Esophagus mucosa (tissue), 1 donor: Measurements from ENCODE around the gene BDKRB1. TPM values are rescaled to one million over a fixed set of nuclear protein-coding genes. Genes with fewer than 3 reads are reported as not detected.
"Not testable (repeated sequence)": the region's sequence is repeated elsewhere in the genome, so short reads cannot be mapped to it uniquely, and the experiment has no call there.

ENCODE experiments used
- ATAC-seq: fragments of 200-7000 bp; cut with Tn5 transposase; one replicate; pipeline ENCODE4 v1.9.1; 2020
- total RNA-seq: library from RNA; stranded (reverse); gene quantifications from one replicate; pipeline ENCODE4 v1.2.4, GENCODE V29; 2023
- donor health status: DM: yes; HTN: yes; CAD: no.

BDKRB1 gene
- total RNA-seq, 1 donor from 2014 or later: 6.1 TPM

DNA sequence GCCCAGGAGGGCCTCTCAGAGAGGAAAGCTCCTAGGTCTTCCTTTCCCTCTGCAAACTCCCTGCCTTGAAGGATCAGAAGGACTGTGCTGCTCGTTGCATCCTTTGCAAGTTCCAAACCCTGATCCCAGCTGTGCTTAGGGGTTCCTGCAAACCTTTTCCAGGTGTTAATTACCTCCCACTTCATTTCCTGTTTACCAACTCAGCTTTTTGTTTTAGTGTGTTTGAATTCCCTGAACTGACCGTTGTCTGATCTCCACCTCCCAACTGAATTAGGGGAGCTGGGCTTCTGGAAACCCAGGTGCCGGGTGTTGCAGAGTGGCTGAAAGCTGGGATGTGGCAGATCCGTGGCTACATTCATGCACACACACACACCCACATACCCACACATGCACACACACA is 20.6 kb upstream of the BDKRB1 start:
- no peak for ATAC-seq

GRCh38 chr14:96237641-96238040 is 18.4 kb upstream of the BDKRB1 start:
- no peak for ATAC-seq

- ATAC-seq: no peak
These were observed 17.2 kb upstream of the BDKRB1 start for GRCh38 chr14:96238676-96239265.

- ATAC-seq: no peak
These were observed 16.3 kb upstream of the BDKRB1 start for GRCh38 chr14:96239711-96240141.

GRCh38 chr14:96240641-96241040 is 15.4 kb upstream of the BDKRB1 start:
- no peak for ATAC-seq

DNA sequence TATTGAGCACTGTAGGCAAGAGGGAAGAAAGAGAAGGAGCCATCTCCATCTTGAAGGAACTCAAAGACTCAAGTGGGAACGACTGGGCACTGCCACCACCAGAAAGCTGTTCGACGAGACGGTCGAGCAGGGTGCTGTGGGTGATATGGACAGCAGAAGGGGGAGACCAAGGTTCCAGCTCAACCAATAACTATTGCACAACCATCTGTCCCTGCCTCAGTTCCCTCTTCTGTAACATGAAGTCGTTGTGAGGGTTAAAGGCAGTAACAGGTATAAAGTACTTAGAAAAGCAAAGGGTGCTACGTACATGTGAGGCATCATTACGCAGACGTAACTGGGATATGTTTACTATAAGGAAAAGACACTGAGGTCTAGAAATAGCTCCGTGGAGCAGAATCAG is 13.9 kb upstream of the BDKRB1 start:
- no peak for ATAC-seq

- no peak for ATAC-seq
These were observed 12.2 kb upstream of the BDKRB1 start for GRCh38 chr14:96243785-96244184.

DNA sequence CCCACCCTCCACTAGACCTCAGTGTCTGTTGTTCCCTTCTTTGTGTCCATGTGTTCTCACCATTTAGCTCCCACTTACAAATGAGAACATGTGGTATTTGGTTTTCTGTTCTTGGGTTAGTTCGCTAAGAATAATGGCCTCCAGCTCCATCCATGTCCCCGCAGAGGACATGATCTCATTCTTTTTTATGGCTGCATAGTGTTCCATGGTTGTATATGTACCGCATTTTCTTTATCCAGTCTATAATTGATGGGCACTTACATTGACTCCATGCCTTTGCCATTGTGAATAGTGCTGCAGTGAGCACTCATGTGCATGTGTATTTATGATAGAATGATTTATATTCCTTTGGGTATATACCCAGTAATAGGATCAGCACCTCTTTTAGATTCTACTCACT is 10.9 kb upstream of the BDKRB1 start:
- not testable (repeated sequence) for ATAC-seq

DNA sequence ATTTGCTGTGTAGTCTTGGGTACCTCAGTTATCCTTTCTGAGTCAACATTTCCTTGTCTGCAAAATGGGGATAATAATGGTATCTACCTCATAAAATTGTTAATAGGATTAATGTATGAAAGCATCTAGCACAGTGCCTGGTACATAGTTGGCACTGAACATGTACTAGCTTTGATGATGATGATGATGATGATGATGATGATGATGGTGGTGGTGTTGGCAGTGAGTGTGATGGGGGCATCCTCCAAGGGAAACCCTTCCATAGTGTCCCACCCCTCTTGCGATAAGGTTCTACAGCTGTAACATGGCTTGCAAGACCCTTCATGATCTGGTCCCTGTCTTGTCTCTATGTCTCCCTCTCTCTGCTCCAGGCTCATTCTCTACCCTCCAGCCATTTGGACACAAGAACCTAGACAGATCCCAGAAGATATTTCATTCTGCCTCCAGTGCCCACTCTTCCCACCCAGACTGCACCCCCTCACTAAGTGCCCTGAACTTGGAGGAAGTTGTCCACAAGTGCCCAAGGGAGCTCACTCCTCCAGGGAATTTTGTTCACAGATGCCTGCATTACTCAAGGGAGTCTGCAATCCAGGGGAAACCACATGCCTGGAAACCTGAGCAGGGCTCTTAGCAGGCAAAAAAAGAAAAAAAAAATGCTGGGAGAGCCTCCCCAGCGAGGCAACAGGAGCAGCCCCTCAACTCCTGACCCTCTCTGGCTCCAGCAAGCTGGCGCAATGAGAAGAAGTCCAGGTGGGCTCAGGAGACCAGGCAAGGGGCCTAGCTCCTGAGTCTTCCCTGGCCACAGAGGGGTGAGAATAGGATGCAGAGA is 10.1 kb upstream of the BDKRB1 start:
- no peak for ATAC-seq

GRCh38 chr14:96246539-96246847 is 9.5 kb upstream of the BDKRB1 start:
- peak; percentile 94 for ATAC-seq

GRCh38 chr14:96247031-96247430 is 9.0 kb upstream of the BDKRB1 start:
- ATAC-seq: no peak

DNA sequence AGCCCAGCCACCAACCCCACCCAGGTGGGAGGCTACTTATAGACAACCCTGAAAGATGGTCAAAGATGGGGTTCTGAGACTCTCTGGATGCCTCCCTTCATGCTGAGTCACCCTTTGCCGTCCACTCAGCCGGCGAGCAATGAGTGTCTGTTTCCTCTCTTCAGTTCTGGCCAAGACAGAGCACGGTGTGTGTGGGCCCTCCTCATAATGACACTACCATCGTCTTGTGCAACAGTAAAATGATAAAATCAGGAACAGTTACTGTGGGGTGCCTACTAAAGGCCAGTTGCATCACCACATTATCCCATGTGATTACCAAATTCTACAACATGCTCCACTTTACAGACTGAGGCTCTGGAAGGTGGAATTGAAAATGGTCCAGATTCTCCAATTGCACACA is 7.0 kb upstream of the BDKRB1 start:
- ATAC-seq: peak; percentile 9

DNA sequence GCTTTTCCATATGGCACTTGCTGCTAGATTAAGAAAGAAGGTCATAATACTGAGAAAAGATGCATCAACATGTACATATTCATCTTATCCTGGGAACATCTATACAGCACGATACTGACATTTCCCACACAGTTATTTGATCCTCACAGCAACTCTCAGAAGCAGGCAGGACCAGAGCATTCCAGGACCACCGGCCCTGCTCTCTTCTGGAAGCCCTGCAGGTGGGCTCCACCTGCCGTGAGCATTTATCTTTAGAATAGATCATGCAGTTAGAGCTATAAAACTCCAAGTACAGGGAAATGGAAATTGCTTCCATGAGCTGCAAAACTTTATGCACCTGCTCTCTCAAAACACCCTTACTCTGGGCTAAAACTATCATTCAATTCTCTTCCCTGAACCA is 5.5 kb upstream of the BDKRB1 start:
- ATAC-seq: no peak

- no peak for ATAC-seq
These were observed 4.3 kb upstream of the BDKRB1 start for GRCh38 chr14:96251656-96252155.

- ATAC-seq: no peak
These were observed 3.5 kb upstream of the BDKRB1 start for GRCh38 chr14:96252323-96252998.

DNA sequence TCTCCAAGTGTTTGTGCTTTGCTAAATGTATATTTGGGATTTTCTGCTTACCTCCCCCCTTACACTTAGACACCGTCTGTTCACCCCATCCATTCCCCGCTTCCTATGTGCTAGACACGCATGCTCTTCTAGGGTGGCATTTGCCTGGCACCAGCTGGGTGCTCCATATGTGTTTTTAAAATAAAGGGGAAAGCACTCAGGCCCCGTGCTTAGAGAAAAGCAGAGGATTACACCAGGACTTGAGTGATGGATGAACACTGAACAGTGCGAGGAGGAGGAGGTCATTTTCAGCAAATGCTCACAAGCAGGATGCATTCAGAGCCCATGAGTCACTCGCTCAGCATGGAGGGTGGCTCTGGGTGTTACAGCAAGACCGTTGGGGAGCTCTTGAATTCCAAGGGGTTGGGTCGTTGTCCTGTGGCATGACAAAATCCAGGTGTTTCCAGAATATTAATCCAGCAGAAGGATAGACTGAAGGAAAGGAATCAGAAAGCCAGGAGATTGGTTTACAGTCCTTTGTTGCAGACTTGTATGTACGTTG is 2.9 kb upstream of the BDKRB1 start:
- ATAC-seq: peak; percentile 55

DNA sequence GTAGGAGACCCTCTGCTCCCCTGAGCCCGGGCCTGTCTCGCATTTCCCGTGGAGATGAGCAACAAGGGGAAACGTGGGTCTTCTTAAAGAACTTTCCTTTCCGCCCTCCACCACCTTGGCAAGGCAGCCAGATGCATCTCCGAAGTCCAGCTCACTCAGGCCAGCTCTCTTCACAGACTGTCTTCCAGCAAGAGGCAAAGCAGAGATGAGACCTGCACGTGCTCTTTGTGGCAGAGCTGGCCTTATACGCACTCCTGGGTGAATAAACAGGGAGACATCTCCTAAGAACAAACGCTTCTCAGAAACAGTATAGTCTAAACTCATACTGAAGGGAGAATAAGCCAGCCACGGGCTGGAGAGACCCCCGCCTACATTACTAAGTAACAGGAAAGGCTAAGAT is 1.3 kb upstream of the BDKRB1 start:
- no peak for ATAC-seq

- ATAC-seq: peak; percentile 73
These were observed 397 bp downstream of the BDKRB1 start for GRCh38 chr14:96256407-96256806.

GRCh38 chr14:96257056-96257455 is 1.0 kb downstream of the BDKRB1 start:
- ATAC-seq: no peak

- no peak for ATAC-seq
These were observed 1.9 kb downstream of the BDKRB1 start for GRCh38 chr14:96257900-96258299.

DNA sequence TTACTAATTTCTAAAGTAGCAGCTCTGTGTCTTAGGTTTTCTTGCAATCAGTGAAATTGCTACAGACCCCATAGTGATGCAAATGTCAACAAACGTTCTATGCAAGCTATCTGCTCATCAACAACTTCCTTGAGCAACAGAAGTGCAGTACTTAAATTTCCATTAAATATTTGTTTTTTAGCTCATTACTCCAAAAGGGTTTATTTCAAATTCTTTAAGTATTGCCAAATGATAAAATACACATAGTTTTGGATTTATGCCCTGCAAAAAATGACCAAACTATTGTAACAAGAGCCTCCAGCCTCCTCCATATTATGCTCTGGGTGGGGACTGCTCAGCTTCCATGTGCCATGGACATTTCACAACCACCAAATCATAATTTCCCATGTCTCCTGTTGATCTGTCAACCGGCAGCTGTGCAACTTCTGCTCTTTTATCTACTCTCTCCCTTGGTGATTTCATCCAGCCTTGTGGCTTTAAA is 4.4 kb downstream of the BDKRB1 start:
- ATAC-seq: no peak

DNA sequence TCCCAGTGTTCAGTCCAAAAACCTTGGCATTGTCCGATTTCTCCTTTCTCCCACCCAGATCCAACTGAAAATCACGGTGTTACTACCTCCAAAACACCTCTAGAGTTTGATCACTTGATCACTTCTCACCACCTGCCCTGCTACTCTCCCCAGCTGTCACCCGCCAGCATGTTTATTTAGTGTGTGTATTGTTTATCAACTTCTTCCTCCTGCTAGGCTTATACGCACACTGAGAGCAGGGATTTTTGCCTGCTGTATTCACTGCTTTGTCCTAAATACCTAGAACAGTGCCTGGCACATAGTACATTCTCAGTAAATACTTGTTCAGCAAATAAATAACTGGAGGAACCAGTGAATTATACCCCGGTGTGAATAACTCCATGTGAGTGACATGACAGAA is 5.0 kb downstream of the BDKRB1 start:
- ATAC-seq: peak; percentile 65
